Right cardiac atrium (tissue), 5 donors: Measurements from ENCODE around the gene TRIM66. TPM values are rescaled to one million over a fixed set of nuclear protein-coding genes. Genes with fewer than 3 reads are reported as not detected.

ENCODE experiments used
- ATAC-seq, 2 donors: fragments of 200-7000 bp; cut with Tn5 transposase; one replicate each; pipeline versions ENCODE4 v1.8.0 to v1.9.1; 2020; ENCODE audit warnings: moderate library complexity in 2 of 2, mild to moderate bottlenecking in 1 of 2
- DNase-seq, 3 donors: peaks; one replicate each; pipeline ENCODE4 v3.0.0-alpha.2; 2020
- H3K27ac ChIP-seq: one replicate; pipeline ENCODE4 v1.5.1; 2013; ENCODE audit warnings: mild to moderate bottlenecking, low read length, control low read depth, moderate library complexity
- H3K27me3 ChIP-seq: one replicate; pipeline ENCODE4 v1.6.1; 2013; ENCODE audit not compliant: control insufficient read depth, insufficient read depth
- H3K4me1 ChIP-seq: one replicate; pipeline ENCODE4 v1.6.1; 2013; ENCODE audit warnings: low read length; ENCODE audit not compliant: control insufficient read depth, insufficient read depth
- H3K4me3 ChIP-seq: one replicate; pipeline ENCODE4 v1.5.1; 2013; ENCODE audit warnings: low read length, control low read depth
- H3K9me3 ChIP-seq: one replicate; pipeline ENCODE4 v1.6.1; 2013; ENCODE audit warnings: low read length; ENCODE audit not compliant: control insufficient read depth
- WGBS: extraction: QIAGEN DNeasy Blood & Tissue Kit; methylation state at CpG from one replicate; pipeline ENCODE4 v1.1.7; 2013; 5-methylcytosine and 5-hydroxymethylcytosine counted together
- intact Hi-C, 4 donors: fragments of 100-400 bp; cut with DNase I; formaldehyde crosslinking; loops; one replicate each; pipeline versions ENCODE4 v1.11.0 to v1.14.0; 2022 to 2023
- polyA plus RNA-seq: library from polyadenylated mRNA; stranded (reverse); fragments of 200-250 nt; gene quantifications from one replicate; pipeline ENCODE4 v1.2.3, GENCODE V29; 2013
- total RNA-seq, 4 donors: library from RNA; stranded (reverse); fragmentation: NEBNext Ultra II Directional; extraction: Animal tissue kit (Norgen Biotek cat#: 25700); gene quantifications; one replicate each; pipeline ENCODE4 v1.2.1, GENCODE V29; 2021
- donor health status: healthy with polysubstance abuse.
- donor health status: DM: no; HTN: yes; CAD: no.
- donor health status: DM: no; HTN: no; CAD: no.
- donor health status: DM: no; HTN: yes; CAD: no; lungs with severe emphysema.
- donor health status: DM: yes; HTN: yes; CAD: no.

TRIM66 gene
- total and polyA plus RNA-seq, 5 donors = 1.6 to 3.6 (median 2.5) TPM

GRCh38 chr11:8713760-8714454, 31.4 kb upstream of the TRIM66 start:
- peak overlapping the region; percentile 27 for H3K27ac ChIP-seq
- 76% methylated on average over 8 of the region's 8 CpGs for WGBS
- no peaks in the 10 kb centered on the region for H3K9me3 ChIP-seq
- H3K4me1 ChIP-seq = peaks cover 33% of the 10 kb centered on the region
- no peaks in the 10 kb centered on the region for H3K27me3 ChIP-seq
- DNase-seq (no peak), ATAC-seq (no peak)
- intact Hi-C loops = no loop called here
- no peak overlapping the region for H3K4me3 ChIP-seq

GRCh38 chr11:8712506-8712905, 30.0 kb upstream of the TRIM66 start:
- Histone ChIP-seq H3K4me3 (no peak overlapping the region), H3K9me3 (no peaks in the 10 kb centered on the region), H3K27ac (no peak overlapping the region), H3K27me3 (no peaks in the 10 kb centered on the region), H3K4me1 (peaks cover 32% of the 10 kb centered on the region)
- DNase-seq = no peak
- intact Hi-C loops = no loop called here
- 95% methylated on average over 12 of the region's 12 CpGs for WGBS
- no peak for ATAC-seq

- 78% methylated on average over 5 of the region's 5 CpGs for WGBS
- DNase-seq (no peak), ATAC-seq (no peak)
- H3K4me1 ChIP-seq = peaks cover 29% of the 10 kb centered on the region
- no peaks in the 10 kb centered on the region for H3K9me3 ChIP-seq
- no peak overlapping the region for H3K27ac ChIP-seq
- H3K27me3 ChIP-seq = no peaks in the 10 kb centered on the region
- H3K4me3 ChIP-seq = no peak overlapping the region
- intact Hi-C loops = no loop called here
These were observed 29.5 kb upstream of the TRIM66 start for GRCh38 chr11:8711895-8712442.

GRCh38 chr11:8709777-8710176, 27.3 kb upstream of the TRIM66 start:
- Histone ChIP-seq H3K9me3 (no peaks in the 10 kb centered on the region), H3K4me1 (peaks cover 20% of the 10 kb centered on the region), H3K27me3 (no peaks in the 10 kb centered on the region), H3K27ac (peak overlapping the region; percentile 66), H3K4me3 (no peak overlapping the region)
- ATAC-seq (no peak), DNase-seq (no peak)
- WGBS = 75% methylated on average over 4 of the region's 4 CpGs
- intact Hi-C loops = loop anchor here in 1 of 4 donors (10.0 kb wide), 1 partner anchor 95 kb away; no protein-coding TSS in a partner anchor

GRCh38 chr11:8709002-8709672, 26.7 kb upstream of the TRIM66 start:
- H3K4me3 ChIP-seq = no peak overlapping the region
- ATAC-seq = peak; percentile 79 to 86

DNA sequence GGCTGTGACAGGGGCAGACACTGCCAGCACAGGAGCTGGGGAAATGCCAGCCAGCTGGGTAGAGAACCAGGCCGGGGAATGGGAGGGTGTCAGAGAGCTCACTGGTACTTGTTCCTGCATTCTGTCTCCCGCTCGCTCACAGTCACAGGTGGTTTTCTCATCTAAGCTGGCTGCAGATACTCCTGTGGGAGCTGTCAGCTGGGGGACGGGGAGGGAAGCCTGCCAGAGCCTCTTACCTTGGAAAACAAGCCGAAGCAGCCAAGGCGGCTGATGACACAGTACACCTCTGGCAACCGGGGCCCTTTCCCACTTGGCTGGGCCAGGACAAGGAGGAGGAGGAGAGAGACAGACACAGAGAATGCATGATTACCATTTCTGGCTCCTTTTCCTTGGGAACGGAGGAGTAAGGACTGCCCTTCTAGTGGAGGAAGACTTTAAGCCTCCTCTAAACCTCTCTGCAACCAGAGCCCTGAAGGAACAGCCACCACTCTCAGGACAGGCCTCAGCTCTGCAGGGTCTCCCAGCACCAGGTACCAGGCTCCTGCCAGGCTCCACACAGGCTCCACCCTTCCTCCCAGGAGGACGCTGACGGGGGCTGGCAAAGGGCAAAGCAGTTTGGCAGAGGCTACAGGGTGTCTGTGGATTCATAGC, 25.2 kb upstream of the TRIM66 start:
- no peaks in the 10 kb centered on the region for H3K27me3 ChIP-seq
- intact Hi-C loops = loop anchor here in 1 of 4 donors (10.0 kb wide), 1 partner anchor 97 kb away; no protein-coding TSS in a partner anchor
- WGBS = 37% methylated on average over 10 of the region's 10 CpGs
- no peaks in the 10 kb centered on the region for H3K9me3 ChIP-seq
- H3K27ac ChIP-seq = peak overlapping the region; percentile 83
- H3K4me3 ChIP-seq = no peak overlapping the region
- peak; percentile 20 to 22 for ATAC-seq
- peak; percentile 59 to 83 (median 79) for DNase-seq
- H3K4me1 ChIP-seq = peaks cover 17% of the 10 kb centered on the region

More at GRCh38 chr11:8709002-8709672, 26.7 kb upstream of the TRIM66 start:
- 25% methylated on average over 12 of the region's 12 CpGs for WGBS
- intact Hi-C loops = loop anchor here in 1 of 4 donors (10.0 kb wide), 1 partner anchor 96 kb away; no protein-coding TSS in a partner anchor
- Histone ChIP-seq H3K27ac (peak overlapping the region; percentile 83), H3K9me3 (no peaks in the 10 kb centered on the region), H3K27me3 (no peaks in the 10 kb centered on the region), H3K4me1 (peaks cover 17% of the 10 kb centered on the region)
- DNase-seq = peak; percentile 94 to 97 (median 97)

- H3K27me3 ChIP-seq = no peaks in the 10 kb centered on the region
- WGBS = 88% methylated on average over 14 of the region's 14 CpGs
- no peaks in the 10 kb centered on the region for H3K9me3 ChIP-seq
- no peak for ATAC-seq
- peak in 1 of 3 donors; percentile 55 for DNase-seq
- H3K4me3 ChIP-seq = no peak overlapping the region
- peaks cover 17% of the 10 kb centered on the region for H3K4me1 ChIP-seq
- peak overlapping the region; percentile 83 for H3K27ac ChIP-seq
- intact Hi-C loops = loop anchor here in 1 of 4 donors (10.0 kb wide), 1 partner anchor 98 kb away; no protein-coding TSS in a partner anchor
These were observed 24.4 kb upstream of the TRIM66 start for GRCh38 chr11:8706673-8707432.

DNA sequence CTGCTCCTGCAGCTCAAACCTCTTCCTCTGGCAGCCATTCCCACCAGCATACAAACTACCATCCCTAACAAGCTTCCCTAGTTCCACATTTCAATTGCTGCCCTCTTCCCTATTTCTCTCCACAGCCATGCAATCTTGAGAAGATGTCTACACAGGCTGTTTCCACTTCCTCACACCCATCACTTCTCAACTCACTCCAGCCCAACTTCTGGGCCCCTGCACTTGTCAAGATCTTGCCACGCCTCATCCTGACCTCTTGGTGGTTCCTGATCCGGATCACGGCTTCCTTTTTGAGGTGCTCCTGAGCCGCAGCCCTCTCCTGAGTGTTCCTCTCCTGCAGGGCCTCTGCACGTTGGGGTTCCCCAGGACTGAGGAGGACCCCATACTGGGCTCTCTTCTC, 22.7 kb upstream of the TRIM66 start:
- peak in 1 of 3 donors; percentile 61 for DNase-seq
- ATAC-seq = no peak
- intact Hi-C loops = loop anchor here in 1 of 4 donors (10.0 kb wide), 1 partner anchor 100 kb away; no protein-coding TSS in a partner anchor
- 79% methylated on average over 5 of the region's 5 CpGs for WGBS
- H3K4me1 ChIP-seq = peaks cover 17% of the 10 kb centered on the region
- H3K4me3 ChIP-seq = no peak overlapping the region
- no peaks in the 10 kb centered on the region for H3K9me3 ChIP-seq
- no peak overlapping the region for H3K27ac ChIP-seq
- H3K27me3 ChIP-seq = no peaks in the 10 kb centered on the region

- ATAC-seq = no peak
- H3K4me3 ChIP-seq = no peak overlapping the region
- WGBS = 87% methylated on average over 2 of the region's 2 CpGs
- intact Hi-C loops = loop anchor here in 1 of 4 donors (10.0 kb wide), 1 partner anchor 101 kb away; no protein-coding TSS in a partner anchor
- H3K27me3 ChIP-seq = no peaks in the 10 kb centered on the region
- H3K27ac ChIP-seq = no peak overlapping the region
- H3K4me1 ChIP-seq = peaks cover 17% of the 10 kb centered on the region
- no peak for DNase-seq
- H3K9me3 ChIP-seq = no peaks in the 10 kb centered on the region
These were observed 21.7 kb upstream of the TRIM66 start for GRCh38 chr11:8704136-8704535.

GRCh38 chr11:8702598-8702915, 20.1 kb upstream of the TRIM66 start:
- H3K27ac ChIP-seq = no peak overlapping the region

More at GRCh38 chr11:8702598-8702915, 20.1 kb upstream of the TRIM66 start:
- no peaks in the 10 kb centered on the region for H3K9me3 ChIP-seq
- H3K4me3 ChIP-seq = no peak overlapping the region
- 94% methylated on average over 14 of the region's 14 CpGs for WGBS
- H3K27me3 ChIP-seq = no peaks in the 10 kb centered on the region
- DNase-seq = no peak
- peaks cover 6% of the 10 kb centered on the region for H3K4me1 ChIP-seq
- ATAC-seq = no peak
- intact Hi-C loops = loop anchor here in 1 of 4 donors (10.0 kb wide), 1 partner anchor 102 kb away; no protein-coding TSS in a partner anchor
